ENCODE measurements around the gene SHISA5.
"Not testable (repeated sequence)": the region's sequence is repeated elsewhere in the genome, so short reads cannot be mapped to it uniquely, and the experiment has no call there.

SHISA5 gene

DNA sequence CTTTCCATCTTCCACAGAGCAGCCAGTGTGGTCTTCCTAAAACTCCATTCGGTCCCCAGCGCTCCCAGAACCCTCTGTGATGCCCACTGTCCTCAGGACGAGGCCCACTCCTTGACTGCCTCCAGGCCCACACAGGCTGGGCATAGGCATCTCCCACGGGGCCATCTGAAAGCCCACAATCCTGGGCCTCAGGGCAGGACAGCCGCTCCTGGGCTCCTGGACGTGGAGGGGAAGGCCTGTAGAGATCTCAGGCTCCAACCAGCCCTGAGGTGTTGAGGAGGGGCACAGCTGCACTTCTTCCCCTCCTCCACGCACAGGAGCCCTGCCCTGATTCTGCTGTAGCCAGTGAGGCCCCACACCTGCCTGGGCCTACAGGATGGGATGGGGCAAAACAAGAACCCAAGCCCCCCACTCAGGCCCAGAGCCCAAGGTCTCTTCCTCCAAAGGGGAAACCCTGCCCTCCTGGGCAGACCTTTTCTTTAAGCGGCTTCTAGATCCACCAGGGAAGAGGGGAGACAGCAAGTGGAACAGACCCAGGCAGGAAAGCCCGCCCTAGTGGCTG, 25.9 kb downstream of the SHISA5 start:
- DNase-seq (ENCODE audit: low read depth) = no peak

DNA sequence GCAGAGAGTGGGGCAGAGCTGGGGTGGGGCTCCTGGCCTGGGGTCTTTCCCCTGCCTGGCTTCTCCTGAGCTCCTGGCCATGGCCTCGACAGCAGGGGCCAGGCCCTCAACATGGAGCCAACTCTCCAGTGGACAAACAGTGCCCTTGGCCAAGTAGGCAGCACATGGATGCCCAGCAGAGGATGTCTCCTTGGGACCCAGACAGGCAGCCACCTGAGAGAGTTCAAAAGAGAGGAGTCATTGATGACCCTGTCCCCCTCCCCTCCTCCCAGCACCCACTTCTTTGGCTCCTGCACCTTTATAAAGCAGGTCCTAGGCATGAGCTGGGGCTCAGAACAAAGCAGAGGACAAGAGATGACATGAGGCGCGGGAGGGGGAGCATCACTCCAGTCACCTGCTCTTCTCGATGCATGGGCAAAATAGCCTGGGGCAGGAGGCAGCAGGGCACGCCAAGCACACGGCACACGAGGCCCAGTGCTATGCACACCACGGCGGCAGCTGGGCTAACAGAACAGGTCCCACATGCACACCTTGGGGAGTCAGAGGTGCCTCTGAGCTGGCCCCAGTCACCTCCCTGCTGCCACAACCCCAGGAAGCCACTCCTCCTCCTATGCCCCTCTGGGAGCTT, 27.4 kb downstream of the SHISA5 start:
- DNase-seq (ENCODE audit: low read depth) = no peak

DNA sequence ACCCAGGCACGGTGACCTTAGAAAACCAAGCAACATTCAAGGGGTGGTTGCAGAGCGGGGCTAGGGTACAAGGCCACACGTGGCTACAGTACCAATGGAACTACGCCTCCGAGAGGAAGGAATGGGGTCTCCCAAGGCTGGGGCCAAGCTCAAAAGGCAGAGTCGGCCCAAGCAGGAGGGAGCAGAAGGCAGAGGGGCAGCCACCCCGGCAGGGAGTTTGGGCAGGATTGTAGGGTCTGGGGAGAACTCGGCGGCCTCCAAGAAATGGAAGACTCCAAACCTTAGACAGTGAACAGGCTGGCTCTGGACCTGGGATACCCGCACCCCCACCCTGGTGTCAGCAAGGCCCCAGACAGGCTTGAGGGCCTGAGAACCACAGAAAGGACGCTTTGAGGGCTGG, 28.8 kb downstream of the SHISA5 start:
- DNase-seq (ENCODE audit: low read depth) = no peak

DNA sequence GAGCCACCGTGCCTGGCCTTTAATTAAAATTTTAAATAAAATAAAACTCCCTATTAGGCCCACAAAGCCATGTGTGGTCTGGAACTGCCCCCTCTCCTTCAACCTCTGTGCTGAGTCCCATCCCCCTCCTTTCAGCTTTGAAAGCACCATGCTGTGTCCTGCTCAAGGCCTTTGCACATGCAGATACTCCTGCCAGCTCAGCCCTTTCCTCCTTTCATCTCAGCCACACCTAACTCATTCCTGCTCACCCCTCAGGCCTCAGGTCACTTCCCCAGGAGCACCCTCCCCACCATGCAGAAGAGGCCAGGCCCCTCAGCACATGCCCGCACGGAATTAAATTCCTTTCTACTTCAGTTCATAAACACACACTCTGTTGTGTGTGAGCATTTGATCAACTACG, 29.4 kb downstream of the SHISA5 start:
- DNase-seq (ENCODE audit: low read depth) = no peak

DNA sequence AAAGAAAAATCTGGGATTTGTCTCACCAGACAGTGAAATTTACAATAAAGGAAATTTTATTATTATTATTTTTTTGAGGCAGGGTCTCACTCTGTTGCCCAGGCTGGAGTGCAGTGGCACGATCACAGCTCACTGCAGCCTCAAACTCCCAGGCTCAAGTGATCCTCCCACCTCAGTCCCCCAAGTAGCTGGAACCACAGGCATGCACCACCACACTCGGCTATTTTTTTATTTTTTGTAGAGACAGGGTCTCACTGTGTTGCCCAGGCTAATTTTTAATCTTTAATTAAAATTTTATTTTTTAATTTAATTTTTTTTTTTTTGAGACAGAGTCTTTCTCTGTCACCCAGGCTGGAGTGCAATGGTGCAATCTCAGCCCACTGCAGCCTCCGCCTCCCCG, 29.9 kb downstream of the SHISA5 start:
- not testable (repeated sequence) for DNase-seq (ENCODE audit: low read depth)

DNA sequence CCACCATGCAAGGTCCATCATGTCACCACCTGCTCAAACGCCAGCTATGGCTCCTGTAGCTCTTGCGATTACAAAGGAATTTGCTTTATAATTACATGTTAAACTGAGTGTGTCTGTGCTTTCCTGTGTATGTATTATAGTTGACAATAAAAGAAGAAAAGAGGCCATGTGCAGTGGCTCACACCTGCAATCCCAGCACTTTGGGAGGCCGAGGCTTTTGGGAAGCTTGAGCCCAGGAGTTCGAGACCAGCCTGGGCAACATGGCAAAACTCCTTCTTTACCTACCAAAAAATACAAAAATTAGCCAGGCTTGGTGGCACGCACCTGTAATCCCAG, 30.4 kb downstream of the SHISA5 start:
- no peak for DNase-seq (ENCODE audit: low read depth)

DNA sequence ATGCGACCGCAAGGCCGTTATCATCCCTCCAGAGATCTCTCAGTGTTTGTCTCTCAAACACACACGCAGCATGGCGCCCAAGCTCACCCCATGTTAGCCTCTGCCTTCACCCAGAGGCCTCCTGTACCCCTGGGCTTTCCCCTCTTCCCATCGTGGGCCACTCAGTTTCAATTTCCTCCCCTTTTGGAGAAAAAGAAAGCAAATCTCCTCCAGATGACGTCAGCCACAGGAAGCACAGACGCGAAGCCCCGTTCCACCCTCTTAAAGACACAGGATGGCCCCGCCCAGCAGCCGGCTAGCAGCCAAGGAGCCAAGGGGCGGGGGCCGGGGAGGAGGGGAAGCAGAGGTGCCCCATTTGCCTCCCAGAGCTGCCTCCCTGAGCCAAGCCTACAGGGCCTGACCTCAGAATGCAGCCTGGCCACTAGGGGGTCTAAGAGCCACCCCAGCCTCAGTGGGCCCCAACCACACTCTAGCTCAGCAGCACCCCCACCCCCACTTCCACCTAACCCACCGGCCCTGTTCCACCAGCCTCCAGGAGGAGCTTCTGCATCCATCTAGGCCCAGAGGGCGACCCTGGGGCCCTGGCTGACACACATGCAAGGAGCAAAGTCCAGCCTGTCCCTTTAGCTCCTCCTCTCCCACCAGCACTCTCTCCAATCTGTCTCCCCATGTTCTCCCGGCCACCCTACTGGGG, 30.9 kb downstream of the SHISA5 start:
- peak; percentile 94 for DNase-seq (ENCODE audit: low read depth)

DNA sequence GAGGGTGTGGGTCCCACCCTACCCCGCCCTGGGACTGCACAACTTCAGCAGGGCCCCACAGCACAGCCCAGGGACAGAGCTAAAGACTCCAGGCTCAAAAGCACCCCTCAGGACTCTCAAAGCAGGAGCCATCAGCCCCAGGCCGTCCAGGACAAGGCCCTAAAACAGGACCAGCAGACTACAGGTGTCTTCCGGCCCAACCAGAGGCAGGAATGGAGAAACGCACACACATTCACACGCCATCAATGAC, 31.4 kb downstream of the SHISA5 start:
- DNase-seq (ENCODE audit: low read depth) = no peak

DNA sequence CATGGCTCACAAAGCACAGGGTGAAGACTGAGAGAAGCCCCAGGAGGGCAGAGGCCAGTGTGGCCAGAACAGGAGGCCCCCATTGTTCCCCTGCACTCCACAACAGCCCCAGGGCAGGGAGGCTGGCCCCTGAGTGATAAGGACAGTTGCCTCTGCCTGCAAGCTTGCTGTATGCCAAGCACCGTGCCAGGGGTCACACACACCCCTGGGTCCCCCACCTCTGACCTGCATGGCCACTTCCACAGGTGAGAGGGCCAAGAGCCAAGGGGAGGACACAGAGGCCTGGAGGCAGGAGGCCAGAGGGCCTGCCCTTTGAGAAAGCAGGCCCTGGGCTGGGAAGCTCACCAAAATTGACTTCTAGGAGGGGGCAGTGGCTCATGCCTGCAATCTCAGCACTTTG, 33.7 kb downstream of the SHISA5 start:
- DNase-seq (ENCODE audit: low read depth) = no peak

DNA sequence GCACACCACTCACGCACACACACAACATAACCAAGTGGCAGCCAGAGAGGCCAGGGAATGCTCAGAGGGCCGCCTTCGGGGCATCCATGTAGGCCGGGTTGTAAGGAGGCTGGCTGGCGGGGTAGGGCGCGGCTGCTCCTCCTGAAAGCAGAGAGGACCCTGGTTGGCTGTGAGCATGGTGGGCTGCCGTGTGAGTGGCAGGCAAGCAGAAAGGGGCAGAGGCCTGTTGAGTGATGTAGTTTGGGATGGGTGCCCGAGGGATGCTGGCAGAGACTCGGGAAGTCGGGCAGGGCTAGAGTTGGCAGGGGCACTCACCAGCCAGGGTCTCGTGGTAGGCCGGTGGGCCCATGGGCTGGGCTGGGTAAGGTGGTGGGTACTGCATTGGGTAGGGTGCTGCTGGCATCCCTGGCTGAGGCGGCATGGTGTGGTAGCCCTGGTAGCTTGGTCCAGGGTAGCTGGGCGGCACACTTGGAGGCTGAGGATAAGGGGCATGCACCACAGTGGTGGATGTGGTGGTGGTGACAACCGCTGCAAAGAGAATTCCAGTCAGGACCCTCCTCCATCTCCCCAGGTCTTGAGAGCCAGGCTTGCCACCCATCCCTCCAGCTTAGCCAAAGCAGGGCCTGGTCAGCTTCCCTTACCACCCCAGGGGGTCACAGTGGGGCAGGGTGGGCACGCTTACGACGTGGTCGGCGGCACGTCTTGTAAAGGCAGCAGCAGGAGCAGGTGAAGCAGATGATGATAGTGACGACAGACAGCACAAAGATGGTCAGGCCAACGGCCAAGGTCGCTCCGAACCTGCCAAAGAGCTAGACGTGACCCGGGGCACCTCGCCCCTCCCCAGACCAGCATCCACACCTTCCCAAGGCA, 34.7 kb downstream of the SHISA5 start:
- DNase-seq (ENCODE audit: low read depth) = no peak

DNA sequence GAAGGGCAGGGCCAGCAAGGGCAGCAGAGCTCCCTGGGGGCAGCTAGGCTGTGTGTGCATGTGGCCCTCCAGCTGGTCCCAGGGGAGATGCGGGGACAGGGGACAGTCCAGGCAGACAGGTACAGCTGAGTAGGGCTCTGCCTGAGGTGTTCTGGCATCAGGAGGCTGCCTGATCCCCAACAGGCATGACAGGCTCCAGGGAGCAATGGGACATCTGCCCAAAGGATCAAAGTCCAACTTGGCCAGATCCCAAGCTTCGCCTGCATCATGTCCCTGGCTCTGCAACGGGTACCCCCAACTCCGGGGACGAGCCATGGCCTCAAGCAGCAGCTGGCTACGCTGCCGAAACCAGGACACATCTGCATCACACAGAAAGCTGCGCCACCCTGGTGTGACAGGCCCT, 35.6 kb downstream of the SHISA5 start:
- no peak for DNase-seq (ENCODE audit: low read depth)

DNA sequence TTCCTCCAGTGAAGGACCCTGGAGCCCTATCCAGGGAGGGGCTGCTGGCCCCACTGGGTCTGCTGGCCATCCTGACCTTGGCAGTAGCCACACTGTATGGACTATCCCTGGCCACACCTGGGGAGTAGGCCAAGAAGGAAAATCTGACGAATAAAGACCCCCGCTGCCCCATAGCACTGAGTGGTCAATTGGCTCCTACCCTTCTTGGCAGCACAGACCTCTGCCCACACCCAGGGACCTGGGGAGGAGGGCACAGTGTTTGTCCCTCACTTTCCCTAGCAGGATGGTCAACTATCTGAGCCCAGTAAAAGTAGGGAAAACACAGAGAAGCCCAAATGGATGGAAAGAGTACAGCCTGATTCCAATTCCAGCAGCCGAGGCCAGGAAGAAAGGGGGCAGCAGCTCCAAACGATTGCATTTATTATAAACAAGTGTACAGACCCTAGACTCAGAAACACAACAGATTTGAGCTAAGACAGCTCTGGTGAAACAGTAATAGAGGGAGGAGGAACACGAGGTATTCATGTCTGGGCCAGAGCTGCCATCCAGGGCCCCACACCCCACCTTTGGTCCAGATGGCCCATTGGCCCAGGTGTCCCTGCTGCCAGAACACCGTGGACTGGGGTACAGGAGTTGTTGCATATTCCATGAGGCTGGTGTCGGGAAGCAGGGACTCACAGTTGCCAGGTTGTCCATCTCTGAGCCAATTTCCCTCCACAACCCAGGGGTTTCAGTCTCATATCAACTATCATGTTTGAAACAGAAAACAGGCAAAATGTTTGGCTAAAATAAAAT, 36.3 kb downstream of the SHISA5 start:
- no peak for DNase-seq (ENCODE audit: low read depth)

DNA sequence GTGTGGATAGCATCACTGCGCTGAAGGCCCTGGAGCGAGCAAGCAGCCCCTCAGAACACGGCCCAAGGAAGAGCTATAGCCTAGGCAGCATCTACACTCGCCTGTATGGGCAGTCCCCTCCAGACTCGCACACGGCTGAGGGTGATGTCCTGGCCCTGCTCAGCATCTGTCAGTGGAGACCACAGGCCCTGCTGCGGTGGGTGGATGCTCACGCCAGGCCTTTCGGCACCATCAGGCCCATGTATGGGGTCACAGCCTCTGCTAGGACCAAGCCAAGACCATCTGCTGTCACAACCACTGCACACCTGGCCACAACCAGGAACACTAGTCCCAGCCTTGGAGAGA, 36.9 kb downstream of the SHISA5 start:
- DNase-seq (ENCODE audit: low read depth) = no peak

DNA sequence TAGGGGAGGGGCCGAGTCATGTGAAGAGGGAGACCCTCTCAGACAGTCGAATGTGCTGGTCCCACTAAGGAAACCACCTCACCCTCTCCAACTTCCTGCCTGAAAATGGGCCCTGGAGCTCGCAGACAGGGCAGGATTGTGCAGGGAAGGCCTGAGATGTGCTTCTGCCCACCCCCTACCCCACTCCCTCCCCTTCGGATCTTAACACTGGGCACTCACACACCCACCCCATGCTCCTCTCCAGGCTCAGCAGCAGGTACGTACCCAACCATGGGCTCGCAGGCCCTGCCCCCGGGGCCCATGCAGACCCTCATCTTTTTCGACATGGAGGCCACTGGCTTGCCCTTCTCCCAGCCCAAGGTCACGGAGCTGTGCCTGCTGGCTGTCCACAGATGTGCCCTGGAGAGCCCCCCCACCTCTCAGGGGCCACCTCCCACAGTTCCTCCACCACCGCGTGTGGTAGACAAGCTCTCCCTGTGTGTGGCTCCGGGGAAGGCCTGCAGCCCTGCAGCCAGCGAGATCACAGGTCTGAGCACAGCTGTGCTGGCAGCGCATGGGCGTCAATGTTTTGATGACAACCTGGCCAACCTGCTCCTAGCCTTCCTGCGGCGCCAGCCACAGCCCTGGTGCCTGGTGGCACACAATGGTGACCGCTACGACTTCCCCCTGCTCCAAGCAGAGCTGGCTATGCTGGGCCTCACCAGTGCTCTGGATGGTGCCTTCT, 37.4 kb downstream of the SHISA5 start:
- DNase-seq (ENCODE audit: low read depth) = no peak

DNA sequence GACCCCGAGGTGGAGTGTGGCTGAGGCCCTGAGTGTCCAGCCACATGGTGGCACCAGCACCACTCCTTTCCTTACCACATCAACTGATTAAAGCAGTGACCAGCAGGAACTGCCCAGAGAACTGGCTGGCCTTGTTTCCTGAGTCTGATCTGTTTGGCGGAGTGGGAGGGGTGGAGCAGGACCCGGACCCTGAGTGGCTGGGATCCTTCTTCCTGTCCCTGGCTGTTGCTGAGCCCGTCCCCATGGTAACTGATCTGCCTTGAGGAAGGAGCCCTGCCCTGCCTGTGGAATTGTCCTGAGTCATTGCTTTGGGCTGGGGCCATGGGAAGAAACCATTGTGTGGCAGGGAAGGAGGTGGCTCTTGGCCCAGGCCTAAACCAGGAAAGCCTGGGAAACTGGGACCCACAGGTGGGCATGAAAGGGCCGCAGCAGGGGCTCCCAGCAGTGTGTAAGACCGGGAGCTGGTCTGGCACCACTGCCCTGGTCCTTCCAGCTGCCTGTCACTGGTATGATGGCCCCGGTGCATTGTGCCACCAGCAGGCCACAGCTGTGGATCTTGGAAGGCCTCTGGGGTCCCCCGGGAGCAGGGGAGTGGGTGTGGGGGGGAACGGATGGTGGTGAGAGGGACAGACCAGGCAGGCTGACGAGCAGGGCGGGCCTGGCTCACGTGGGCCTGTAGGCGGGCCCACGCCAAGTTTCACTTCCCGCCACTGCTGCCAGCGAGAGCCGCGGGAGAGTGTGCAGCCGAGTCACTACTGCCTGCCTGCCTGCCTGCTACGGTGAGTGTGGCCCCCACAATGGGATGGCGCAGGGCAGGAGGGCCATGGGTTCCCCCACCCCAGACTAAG, 38.2 kb downstream of the SHISA5 start:
- peak; percentile 68 for DNase-seq (ENCODE audit: low read depth)

DNA sequence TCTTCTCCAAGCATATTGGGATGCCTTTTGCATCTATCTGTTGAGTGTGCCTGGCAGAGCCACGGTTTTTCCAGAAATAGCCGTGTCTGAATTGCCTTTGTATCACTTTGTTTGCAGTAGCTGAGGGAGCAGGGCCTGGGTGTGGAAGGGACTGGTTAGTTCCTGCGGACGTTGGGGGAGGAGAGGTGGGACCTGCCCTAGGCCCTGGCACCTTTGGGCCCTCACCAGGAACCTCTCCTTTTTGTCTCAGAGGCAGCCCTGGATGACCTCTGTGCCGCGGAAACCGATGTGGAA, 38.8 kb downstream of the SHISA5 start:
- no peak for DNase-seq (ENCODE audit: low read depth)

DNA sequence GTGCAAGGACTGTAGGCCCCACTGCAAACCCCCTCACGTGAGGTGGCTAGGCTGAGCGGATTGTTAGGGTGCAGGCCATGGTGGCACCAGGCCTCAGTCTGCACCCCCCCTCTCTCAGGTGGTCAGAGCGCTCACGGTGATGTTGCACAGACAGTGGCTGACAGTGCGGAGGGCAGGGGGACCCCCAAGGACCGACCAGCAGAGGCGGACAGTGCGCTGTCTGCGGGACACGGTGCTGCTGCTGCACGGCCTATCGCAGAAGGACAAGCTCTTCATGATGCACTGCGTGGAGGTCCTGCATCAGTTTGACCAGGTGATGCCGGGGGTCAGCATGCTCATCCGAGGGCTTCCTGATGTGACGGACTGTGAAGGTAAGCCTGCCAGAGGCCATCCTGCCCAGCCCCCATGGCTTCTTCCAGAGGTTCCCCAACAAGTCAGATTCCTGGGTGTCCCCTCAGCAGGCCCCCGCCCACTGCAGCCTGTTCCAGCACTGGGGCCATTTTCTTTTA, 39.2 kb downstream of the SHISA5 start:
- no peak for DNase-seq (ENCODE audit: low read depth)

DNA sequence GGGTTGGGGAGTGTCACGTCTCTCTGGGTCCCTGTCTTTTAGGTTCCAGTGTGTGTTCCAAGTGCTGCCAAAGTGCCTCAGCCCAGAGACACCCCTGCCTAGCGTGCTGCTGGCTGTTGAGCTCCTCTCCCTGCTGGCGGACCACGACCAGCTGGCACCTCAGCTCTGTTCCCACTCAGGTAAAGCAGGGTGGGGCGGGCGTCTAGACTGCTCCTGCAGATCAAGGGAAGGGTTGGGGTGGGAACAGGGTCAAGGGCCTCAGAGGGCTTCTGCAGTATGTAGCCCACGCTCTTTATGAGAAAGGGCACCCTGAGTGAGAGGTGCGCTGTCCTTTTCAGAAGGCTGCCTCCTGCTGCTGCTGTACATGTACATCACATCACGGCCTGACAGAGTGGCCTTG, 40.3 kb downstream of the SHISA5 start:
- DNase-seq (ENCODE audit: low read depth) = no peak

DNA sequence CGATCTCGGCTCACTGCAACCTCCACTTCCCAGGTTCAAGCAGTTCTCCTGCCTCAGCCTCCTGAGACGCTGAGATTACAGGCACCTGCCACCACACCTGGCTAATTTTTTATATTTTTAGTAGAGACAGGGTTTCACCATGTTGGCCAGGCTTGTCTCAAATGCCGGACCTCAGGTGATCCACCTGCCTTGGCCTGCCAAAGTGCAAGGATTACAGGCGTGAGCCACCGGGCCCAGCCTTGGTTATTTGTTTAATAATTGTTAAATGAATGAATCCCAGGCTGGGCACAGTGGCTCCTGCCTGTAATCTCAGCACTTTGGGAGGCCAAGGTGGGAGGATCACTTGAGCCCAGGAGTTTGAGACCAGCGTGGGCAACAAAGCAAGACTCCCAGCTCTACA, 42.2 kb downstream of the SHISA5 start:
- DNase-seq (ENCODE audit: low read depth) = not testable (repeated sequence)

DNA sequence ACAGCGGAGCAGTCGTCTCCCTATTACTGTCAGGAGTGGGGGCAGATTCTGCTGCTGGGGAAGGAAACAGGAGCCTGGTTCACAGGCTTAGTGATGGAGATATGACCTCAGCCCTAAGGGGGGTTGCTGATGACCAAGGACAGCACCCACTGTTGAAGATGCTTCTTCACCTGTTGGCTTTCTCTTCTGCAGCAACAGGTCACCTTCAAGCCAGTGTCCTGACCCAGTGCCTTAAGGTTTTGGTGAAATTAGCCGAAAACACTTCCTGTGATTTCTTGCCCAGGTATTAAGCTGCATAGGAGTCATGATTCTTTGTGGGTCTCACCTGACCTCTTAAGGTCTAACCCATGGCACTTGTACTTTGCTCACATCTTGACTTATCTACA, 43.5 kb downstream of the SHISA5 start:
- no peak for DNase-seq (ENCODE audit: low read depth)
